ENCODE results near the gene CSH1. TPM values are rescaled to one million over a fixed set of nuclear protein-coding genes. Genes with fewer than 3 reads are reported as not detected.

Gene CSH1
- not detected in 2 replicates for total RNA-seq

GRCh38 chr17:63896524-63897354, at the start of gene CSH1:
Gene CSH1, minus strand, starts transcription at chr17:63896574. Its CDS starts 63 bp downstream, at chr17:63896511.

DNA sequence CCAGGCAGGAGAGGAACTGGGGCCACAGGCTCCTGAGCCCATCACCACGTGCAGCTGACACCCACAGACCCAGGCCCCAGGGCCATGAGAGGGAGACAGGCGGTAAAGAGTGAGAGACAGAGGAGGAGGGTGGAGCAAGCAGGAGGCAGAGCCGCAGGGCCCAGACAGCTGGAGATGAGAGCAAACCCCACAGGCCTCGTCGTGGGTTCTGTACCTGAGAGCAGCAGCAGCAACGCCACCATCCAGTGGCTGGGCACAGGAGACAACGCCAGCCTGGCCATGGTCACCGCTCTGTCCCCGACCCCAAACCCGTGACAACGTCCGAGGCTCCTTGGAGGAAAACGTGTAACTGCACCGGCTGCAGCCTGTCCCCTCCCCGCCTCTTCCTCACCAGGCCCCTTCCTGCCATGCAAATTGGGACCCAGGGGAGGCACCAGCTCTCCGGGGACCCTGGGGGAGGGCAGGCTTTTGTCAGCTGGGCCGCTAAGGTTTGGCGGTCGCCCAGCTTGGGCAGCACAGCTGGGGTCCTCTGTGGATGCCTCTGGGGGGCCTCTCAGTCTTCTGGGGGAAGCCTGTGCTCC, 35.7 kb upstream of the CSH1 start, which contains the start of gene CD79B:
CD79B (minus strand) TSS at position 351 of the 581 bp plus-strand sequence; CDS start at position 281, 70 bp downstream.

GRCh38 chr17:63918789-63919305, 22.5 kb upstream of the CSH1 start, which contains the start of gene GH1:
Gene GH1, minus strand, starts transcription at chr17:63918839. Its CDS starts 63 bp downstream, at chr17:63918776.

GRCh38 chr17:63911041-63911635, 14.8 kb upstream of the CSH1 start, which contains the start of gene CSHL1:
Gene CSHL1, minus strand, starts transcription at chr17:63911258. Its CDS starts 62 bp downstream, at chr17:63911196.

DNA sequence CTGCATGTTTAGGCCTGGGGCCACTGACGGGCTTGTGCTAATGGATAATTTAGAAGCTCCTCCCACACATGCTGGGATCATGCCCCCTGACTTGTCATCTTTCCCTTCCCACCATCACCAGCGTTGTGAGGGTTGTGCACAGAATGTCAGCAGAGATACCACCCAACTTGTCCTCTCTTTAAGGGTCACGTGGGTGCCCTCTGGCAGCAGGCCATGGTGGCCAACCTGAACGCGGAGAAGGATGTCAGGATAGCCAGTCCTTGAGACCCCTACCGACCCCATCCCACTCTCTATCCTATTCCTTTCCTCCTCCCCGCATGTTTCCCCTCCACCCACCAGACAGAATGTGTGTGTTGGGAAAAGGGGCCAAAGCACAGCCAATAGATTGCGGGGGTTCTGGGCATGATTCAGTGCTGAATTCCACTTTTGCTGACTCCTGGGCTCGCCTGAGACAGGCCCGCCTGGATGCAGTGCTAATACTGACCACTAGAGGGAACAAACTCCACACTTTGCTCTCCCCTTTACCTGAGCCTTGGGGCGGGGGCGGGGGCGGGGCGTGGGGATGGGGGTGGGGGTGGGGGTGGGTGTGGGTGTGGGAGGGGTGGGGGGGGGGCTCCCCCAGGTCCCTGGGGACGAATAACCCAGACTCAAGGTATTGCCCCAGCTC, 14.3 kb downstream of the CSH1 start, which contains the start of gene GH2:
GH2 (minus strand) TSS at position 10 of the 667 bp plus-strand sequence. CDS start 143 bp downstream, outside the sequence.

DNA sequence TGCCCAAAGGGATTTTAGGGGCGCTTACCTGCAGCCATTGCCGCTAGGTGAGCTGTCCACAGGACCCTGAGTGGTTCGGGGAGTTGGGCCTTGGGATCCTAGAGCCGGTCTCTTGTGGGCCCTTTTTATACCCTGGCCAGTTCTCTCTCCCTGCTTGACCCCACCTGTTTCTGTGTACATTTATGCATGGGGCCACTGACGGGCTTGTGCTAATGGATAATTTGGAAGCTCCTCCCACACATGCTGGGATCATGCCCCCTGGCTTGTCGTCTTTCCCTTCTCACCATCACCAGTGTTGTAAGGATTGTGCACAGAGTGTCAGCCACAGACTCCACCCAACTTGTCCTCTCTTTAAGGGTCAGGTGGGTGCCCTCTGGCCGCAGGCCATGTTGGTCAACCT, 22.8 kb downstream of the CSH1 start, which contains the start of gene CSH2:
CSH2 (minus strand) TSS at position 101 of the 400 bp plus-strand sequence; CDS start at position 38, 63 bp downstream.

Other genes with a start within 250 kb of the CSH1 start
- 4.9 and 9.0 TPM in 2 replicates for gene LIMD2, start 196.4 kb downstream of the CSH1 start, total RNA-seq
- gene STRADA, start 154.8 kb downstream of the CSH1 start, total RNA-seq = 23.7 and 25.8 TPM in 2 replicates
- 89.7 and 94.5 TPM in 2 replicates for gene CCDC47, start 123.0 kb downstream of the CSH1 start, total RNA-seq
- gene DDX42, start 122.4 kb downstream of the CSH1 start, total RNA-seq = 66.3 and 76.8 TPM in 2 replicates
- 58.6 and 61.6 TPM in 2 replicates for gene PSMC5, start 69.1 kb downstream of the CSH1 start, total RNA-seq
- 31.9 and 47.7 TPM in 2 replicates for gene FTSJ3, start 68.9 kb downstream of the CSH1 start, total RNA-seq
- 61.6 and 64.3 TPM in 2 replicates for gene SMARCD2, start 53.9 kb downstream of the CSH1 start, total RNA-seq
- gene CSH2, start 22.9 kb downstream of the CSH1 start, total RNA-seq = not detected in 2 replicates
- gene GH2, start 14.6 kb downstream of the CSH1 start, total RNA-seq = not detected in 2 replicates
- gene CSHL1, start 14.7 kb upstream of the CSH1 start, total RNA-seq = not detected in 2 replicates
- not detected in 2 replicates for gene GH1, start 22.3 kb upstream of the CSH1 start, total RNA-seq
- 3.6 TPM in 1 of 2 replicates, not detected in the other for gene CD79B, start 35.8 kb upstream of the CSH1 start, total RNA-seq
- gene SCN4A, start 76.3 kb upstream of the CSH1 start, total RNA-seq = under 0.01 and 0.07 TPM in 2 replicates
- 0.20 and 1.2 TPM in 2 replicates for gene PRR29, start 101.8 kb upstream of the CSH1 start, total RNA-seq
- gene ICAM2, start 124.1 kb upstream of the CSH1 start, total RNA-seq = 3.9 and 13.0 TPM in 2 replicates
- gene ERN1, start 233.6 kb upstream of the CSH1 start, total RNA-seq = 13.0 and 23.3 TPM in 2 replicates

Measured in smooth muscle cell of the pulmonary artery (primary cell).